IgD-negative memory B cell (primary cell): ENCODE data around the gene ANKRD11. TPM values are rescaled to one million over a fixed set of nuclear protein-coding genes. Genes with fewer than 3 reads are reported as not detected.

Experiments
- H3K27ac Mint-ChIP-seq, 3 donors: one replicate each; pipeline ENCODE4 v1.8.0; 2020 to 2022; ENCODE audit warnings: mild to moderate bottlenecking in 3 of 3, mixed read lengths in 3 of 3, moderate library complexity in 1 of 3
- H3K27me3 Mint-ChIP-seq: one replicate; pipeline ENCODE4 v1.8.0; 2021; ENCODE audit warnings: mixed read lengths
- H3K36me3 Mint-ChIP-seq: one replicate; pipeline ENCODE4 v1.8.0; 2020; ENCODE audit warnings: mild to moderate bottlenecking, mixed read lengths
- H3K4me1 Mint-ChIP-seq, 3 donors: one replicate each; pipeline ENCODE4 v1.8.0; 2020 to 2022; ENCODE audit warnings: mixed read lengths in 3 of 3, mild to moderate bottlenecking in 1 of 3
- H3K4me3 Mint-ChIP-seq, 4 donors: one replicate each; pipeline ENCODE4 v1.8.0; 2020 to 2022; ENCODE audit warnings: mild to moderate bottlenecking in 4 of 4, mixed read lengths in 4 of 4, moderate library complexity in 3 of 4
- H3K9me3 Mint-ChIP-seq, 3 donors: one replicate each; pipeline ENCODE4 v1.8.0; 2020 to 2021; ENCODE audit warnings: mixed read lengths in 3 of 3, mild to moderate bottlenecking in 1 of 3
- polyA plus RNA-seq: library from polyadenylated mRNA; unstranded; fragments of 300-500 nt; fragmentation: Illumina TruSeq; gene quantifications from one replicate; pipeline ENCODE4 v1.2.3, GENCODE V29; 2021

ANKRD11 gene
- polyA plus RNA-seq, 1 donor from 2014 or later, result 11.6 TPM

- peaks cover 43 to 62% (median 58%) of the 10 kb centered on the region in 3 donors for H3K4me1 Mint-ChIP-seq
- H3K36me3 Mint-ChIP-seq, result peaks cover 3% of the 10 kb centered on the region
- H3K27me3 Mint-ChIP-seq, result no peaks in the 10 kb centered on the region
- H3K9me3 Mint-ChIP-seq, result no peaks in the 10 kb centered on the region
- H3K4me3 Mint-ChIP-seq, result peak overlapping the region in 3 of 4 donors; percentile 51 to 86 (median 76)
- peak overlapping the region in 1 of 3 donors; percentile 49 for H3K27ac Mint-ChIP-seq
Measured at GRCh38 chr16:89358030-89359005, 132.0 kb downstream of the ANKRD11 start.

- peaks cover 4% of the 10 kb centered on the region for H3K36me3 Mint-ChIP-seq
- H3K27me3 Mint-ChIP-seq, result no peaks in the 10 kb centered on the region
- peak overlapping the region in 1 of 3 donors; percentile 43 for H3K27ac Mint-ChIP-seq
- H3K4me3 Mint-ChIP-seq, result peak overlapping the region in 2 of 4 donors; percentile 51 to 86
- peaks cover 40 to 60% (median 58%) of the 10 kb centered on the region in 3 donors for H3K4me1 Mint-ChIP-seq
- H3K9me3 Mint-ChIP-seq, result no peaks in the 10 kb centered on the region
Measured at GRCh38 chr16:89357055-89357816, 133.1 kb downstream of the ANKRD11 start.

GRCh38 chr16:89355686-89356085 is 134.7 kb downstream of the ANKRD11 start:
- Mint-ChIP-seq H3K27me3 (no peaks in the 10 kb centered on the region), H3K4me1 (peaks cover 29 to 53% (median 50%) of the 10 kb centered on the region in 3 donors), H3K4me3 (no peak overlapping the region), H3K27ac (peak overlapping the region in 1 of 3 donors; percentile 7), H3K36me3 (peaks cover 8% of the 10 kb centered on the region), H3K9me3 (no peaks in the 10 kb centered on the region)

GRCh38 chr16:89355007-89355406 is 135.4 kb downstream of the ANKRD11 start:
- H3K36me3 Mint-ChIP-seq, result peaks cover 8% of the 10 kb centered on the region
- H3K27me3 Mint-ChIP-seq, result no peaks in the 10 kb centered on the region
- H3K27ac Mint-ChIP-seq, result no peak overlapping the region
- no peaks in the 10 kb centered on the region for H3K9me3 Mint-ChIP-seq
- no peak overlapping the region for H3K4me3 Mint-ChIP-seq
- peaks cover 27 to 53% (median 53%) of the 10 kb centered on the region in 3 donors for H3K4me1 Mint-ChIP-seq

- Mint-ChIP-seq H3K9me3 (no peaks in the 10 kb centered on the region), H3K36me3 (peaks cover 8% of the 10 kb centered on the region), H3K27ac (no peak overlapping the region), H3K27me3 (no peaks in the 10 kb centered on the region), H3K4me3 (no peak overlapping the region), H3K4me1 (peaks cover 29 to 57% (median 54%) of the 10 kb centered on the region in 3 donors)
Measured at GRCh38 chr16:89354325-89354724, 136.0 kb downstream of the ANKRD11 start.

- Mint-ChIP-seq H3K27me3 (no peaks in the 10 kb centered on the region), H3K36me3 (peaks cover 10% of the 10 kb centered on the region), H3K27ac (peak overlapping the region in 1 of 3 donors; percentile 46), H3K9me3 (no peaks in the 10 kb centered on the region), H3K4me3 (no peak overlapping the region), H3K4me1 (peaks cover 24 to 47% (median 42%) of the 10 kb centered on the region in 3 donors)
Measured at GRCh38 chr16:89352091-89352681, 138.2 kb downstream of the ANKRD11 start.

- Mint-ChIP-seq H3K4me3 (no peak overlapping the region), H3K27me3 (no peaks in the 10 kb centered on the region), H3K27ac (peak overlapping the region in 1 of 3 donors; percentile 82), H3K9me3 (no peaks in the 10 kb centered on the region), H3K4me1 (peaks cover 25 to 51% (median 41%) of the 10 kb centered on the region in 3 donors), H3K36me3 (peaks cover 8% of the 10 kb centered on the region)
Measured at GRCh38 chr16:89351645-89352044, 138.7 kb downstream of the ANKRD11 start.

- Mint-ChIP-seq H3K9me3 (no peaks in the 10 kb centered on the region), H3K4me1 (peaks cover 30 to 54% (median 46%) of the 10 kb centered on the region in 3 donors), H3K27ac (peak overlapping the region in 1 of 3 donors; percentile 32), H3K36me3 (peaks cover 8% of the 10 kb centered on the region), H3K4me3 (peak overlapping the region in 1 of 4 donors; percentile 63), H3K27me3 (no peaks in the 10 kb centered on the region)
Measured at GRCh38 chr16:89350701-89351380, 139.5 kb downstream of the ANKRD11 start.

- Mint-ChIP-seq H3K27me3 (no peaks in the 10 kb centered on the region), H3K27ac (no peak overlapping the region), H3K9me3 (no peaks in the 10 kb centered on the region), H3K36me3 (peaks cover 8% of the 10 kb centered on the region), H3K4me3 (no peak overlapping the region), H3K4me1 (peaks cover 35 to 52% (median 49%) of the 10 kb centered on the region in 3 donors)
Measured at GRCh38 chr16:89349947-89350633, 140.3 kb downstream of the ANKRD11 start.

- peaks cover 10% of the 10 kb centered on the region for H3K36me3 Mint-ChIP-seq
- no peak overlapping the region for H3K27ac Mint-ChIP-seq
- H3K4me3 Mint-ChIP-seq, result no peak overlapping the region
- peaks cover 44 to 55% (median 49%) of the 10 kb centered on the region in 3 donors for H3K4me1 Mint-ChIP-seq
- no peaks in the 10 kb centered on the region for H3K9me3 Mint-ChIP-seq
- no peaks in the 10 kb centered on the region for H3K27me3 Mint-ChIP-seq
Measured at GRCh38 chr16:89347807-89348206, 142.6 kb downstream of the ANKRD11 start.

- H3K36me3 Mint-ChIP-seq, result peaks cover 6% of the 10 kb centered on the region
- peaks cover 47 to 55% (median 48%) of the 10 kb centered on the region in 3 donors for H3K4me1 Mint-ChIP-seq
- H3K27ac Mint-ChIP-seq, result peak overlapping the region; percentile 37 to 59 (median 40)
- peak overlapping the region in 1 of 4 donors; percentile 9 for H3K4me3 Mint-ChIP-seq
- H3K27me3 Mint-ChIP-seq, result no peaks in the 10 kb centered on the region
- no peaks in the 10 kb centered on the region for H3K9me3 Mint-ChIP-seq
Measured at GRCh38 chr16:89346869-89347268, 143.5 kb downstream of the ANKRD11 start.

GRCh38 chr16:89345642-89346150 is 144.7 kb downstream of the ANKRD11 start:
- H3K27ac Mint-ChIP-seq, result no peak overlapping the region

GRCh38 chr16:89344846-89345611 is 145.3 kb downstream of the ANKRD11 start:
- Mint-ChIP-seq H3K9me3 (no peaks in the 10 kb centered on the region), H3K4me3 (no peak overlapping the region), H3K4me1 (peaks cover 46 to 48% (median 48%) of the 10 kb centered on the region in 3 donors), H3K27ac (no peak overlapping the region), H3K27me3 (no peaks in the 10 kb centered on the region), H3K36me3 (peaks cover 4% of the 10 kb centered on the region)

More at GRCh38 chr16:89345642-89346150, 144.7 kb downstream of the ANKRD11 start:
- Mint-ChIP-seq H3K4me1 (peaks cover 45 to 51% (median 47%) of the 10 kb centered on the region in 3 donors), H3K36me3 (peaks cover 4% of the 10 kb centered on the region), H3K9me3 (no peaks in the 10 kb centered on the region), H3K4me3 (no peak overlapping the region), H3K27me3 (no peaks in the 10 kb centered on the region)
